H1 (cell line): ENCODE results near the gene IFT27. TPM values are rescaled to one million over a fixed set of nuclear protein-coding genes. Genes with fewer than 3 reads are reported as not detected.

Experiments
- CTCF ChIA-PET: fragments of 300-600 bp; sonication (Branson Sonifier 250); formaldehyde crosslinking; loops from one replicate; lab custom pipeline; 2021; ENCODE audit not compliant: partially characterized antibody; lab: Charles Lee
- POLR2A ChIA-PET: fragments of 300-600 bp; sonication (Branson Sonifier 250); formaldehyde crosslinking; loops from one replicate; lab custom pipeline; 2021; ENCODE audit warnings: inconsistent platforms; ENCODE audit not compliant: partially characterized antibody; lab: Charles Lee
- DNase-seq, 2 experiments: peaks; one replicate each; pipeline versions ENCODE4 v3.0.0 to v3.0.0-alpha.2; 2010 to 2022; ENCODE audit warnings: low spot score in 2 of 2, low read depth in 1 of 2, mixed read lengths in 1 of 2
- FAIRE-seq: peaks from 2 replicates; lab custom pipeline; 2011; peaks lifted over from hg19 to GRCh38; lab: Jason Lieb, UNC
- H2AFZ ChIP-seq: 2 replicates; pipeline ENCODE4 v1.8.1; 2012; ENCODE audit warnings: low read length, inconsistent platforms
- H2AK5ac ChIP-seq: 2 replicates; pipeline ENCODE4 v1.6.1; 2013; ENCODE audit warnings: low read depth, low read length
- H2BK120ac ChIP-seq: replicated peaks from 2 replicates; pipeline ENCODE3; 2013; ENCODE audit warnings: low read depth, low read length, inconsistent platforms
- H2BK12ac ChIP-seq: 2 replicates; pipeline ENCODE4 v1.6.1; 2013; ENCODE audit warnings: low read depth, low read length
- H2BK15ac ChIP-seq: 2 replicates; pipeline ENCODE4 v1.6.1; 2013; ENCODE audit warnings: low read length
- H2BK20ac ChIP-seq: 2 replicates; pipeline ENCODE4 v1.6.1; 2013; ENCODE audit warnings: low read length
- H2BK5ac ChIP-seq: 2 replicates; pipeline ENCODE4 v1.6.1; 2013; ENCODE audit warnings: low read depth, low read length
- H3K14ac ChIP-seq: 2 replicates; pipeline ENCODE4 v1.6.1; 2013; ENCODE audit warnings: inconsistent platforms; ENCODE audit not compliant: insufficient read length
- H3K18ac ChIP-seq: 2 replicates; pipeline ENCODE4 v1.6.1; 2013; ENCODE audit warnings: low read length; ENCODE audit errors: extremely low read depth
- H3K23ac ChIP-seq: 2 replicates; pipeline ENCODE4 v1.6.1; 2013; ENCODE audit warnings: inconsistent platforms; ENCODE audit not compliant: insufficient read length
- H3K23me2 ChIP-seq: 2 replicates; pipeline ENCODE4 v1.6.1; 2013; ENCODE audit warnings: low read depth, low read length
- H3K27ac ChIP-seq: 2 replicates; pipeline ENCODE4 v1.6.1; 2011; ENCODE audit warnings: low read depth, low read length, inconsistent platforms
- H3K27me3 ChIP-seq, 4 experiments: replicated peaks in 1 of 4; 1 replicate in 1 of 4; 2 replicates in 3 of 4; pipeline versions ENCODE4 v1.6.1 to v1.8.1; 2011 to 2013; ENCODE audit warnings: low read length in 3 of 4, mild to moderate bottlenecking in 3 of 4, inconsistent platforms in 2 of 4, mixed read lengths in 2 of 4, moderate library complexity in 1 of 4; ENCODE audit not compliant: control insufficient read depth in 3 of 4, insufficient read depth in 3 of 4; ENCODE audit errors: extremely low read depth in 1 of 4
- H3K36me3 ChIP-seq, 4 experiments: 2 replicates each; pipeline versions ENCODE4 v1.6.1 to v1.8.1; 2011 to 2013; ENCODE audit warnings: mild to moderate bottlenecking in 4 of 4, low read length in 3 of 4, moderate library complexity in 2 of 4, control low read depth in 1 of 4, inconsistent platforms in 1 of 4; ENCODE audit not compliant: insufficient read depth in 4 of 4, control insufficient read depth in 2 of 4
- H3K4ac ChIP-seq: replicated peaks from 2 replicates; pipeline ENCODE3; 2013; ENCODE audit warnings: low read length, low read depth, mixed read lengths, inconsistent platforms; ENCODE audit not compliant: insufficient read length
- H3K4me1 ChIP-seq, 4 experiments: replicated peaks in 1 of 4; 1 replicate in 1 of 4; 2 replicates in 3 of 4; pipeline versions ENCODE4 v1.6.1 to v1.8.1; 2011 to 2013; ENCODE audit warnings: low read length in 3 of 4, inconsistent platforms in 2 of 4, mixed read lengths in 1 of 4; ENCODE audit not compliant: insufficient read depth in 4 of 4, control insufficient read depth in 3 of 4
- H3K4me2 ChIP-seq, 2 experiments: 2 replicates each; pipeline versions ENCODE4 v1.6.1 to v1.8.1; 2011 to 2013; ENCODE audit warnings: low read depth in 2 of 2, low read length in 2 of 2, control low read depth in 1 of 2, inconsistent platforms in 1 of 2, mild to moderate bottlenecking in 1 of 2; ENCODE audit not compliant: insufficient read depth in 1 of 2
- H3K4me3 ChIP-seq, 4 experiments: fragments of 200-600, 300-600 bp in 1 of 4; sonication (generic), shearing (Covaris generic), sonication (Bioruptor Twin) in 1 of 4; 2 replicates each; pipeline versions ENCODE4 v1.5.1 to v1.8.1; 2011 to 2016; ENCODE audit warnings: low read length in 4 of 4, low read depth in 3 of 4, control low read depth in 2 of 4, inconsistent platforms in 2 of 4, mild to moderate bottlenecking in 2 of 4, mixed read lengths in 1 of 4, moderate library complexity in 1 of 4; ENCODE audit not compliant: insufficient read depth in 2 of 4; ENCODE audit errors: extremely low read depth in 1 of 4
- H3K56ac ChIP-seq: replicated peaks from 2 replicates; pipeline ENCODE3; 2013; ENCODE audit warnings: low read depth, mild to moderate bottlenecking, mixed read lengths, low read length, inconsistent platforms; ENCODE audit not compliant: insufficient read length
- H3K79me1 ChIP-seq: 2 replicates; pipeline ENCODE4 v1.6.1; 2013; ENCODE audit warnings: low read depth, low read length, control low read depth
- H3K79me2 ChIP-seq, 2 experiments: 2 replicates each; pipeline versions ENCODE4 v1.6.1 to v1.8.1; 2012 to 2013; ENCODE audit warnings: low read length in 2 of 2, mild to moderate bottlenecking in 2 of 2, inconsistent platforms in 1 of 2; ENCODE audit not compliant: insufficient read depth in 2 of 2, control insufficient read depth in 1 of 2
- H3K9ac ChIP-seq, 4 experiments: replicated peaks in 1 of 4; 1 replicate in 1 of 4; 2 replicates in 3 of 4; pipeline versions ENCODE4 v1.6.1 to v1.8.1; 2011 to 2013; ENCODE audit warnings: low read depth in 3 of 4, low read length in 3 of 4, control low read depth in 2 of 4, mild to moderate bottlenecking in 2 of 4, moderate library complexity in 2 of 4, inconsistent platforms in 1 of 4; ENCODE audit errors: extremely low read depth in 1 of 4
- H3K9me3 ChIP-seq, 2 experiments: 2 replicates each; pipeline versions ENCODE4 v1.6.1 to v1.8.1; 2012 to 2013; ENCODE audit warnings: mild to moderate bottlenecking in 2 of 2, moderate library complexity in 2 of 2, control low read depth in 1 of 2, inconsistent platforms in 1 of 2, low read depth in 1 of 2, low read length in 1 of 2, mixed read lengths in 1 of 2; ENCODE audit not compliant: insufficient read depth in 2 of 2
- H4K20me1 ChIP-seq, 2 experiments: replicated peaks in 1 of 2; 2 replicates each; pipeline versions ENCODE3 to v1.8.1; 2011 to 2013; ENCODE audit warnings: inconsistent platforms in 2 of 2, low read length in 2 of 2, mild to moderate bottlenecking in 1 of 2; ENCODE audit not compliant: insufficient read depth in 2 of 2, control insufficient read depth in 1 of 2
- H4K5ac ChIP-seq: 2 replicates; pipeline ENCODE4 v1.6.1; 2013; ENCODE audit warnings: low read length, low read depth, mixed read lengths, inconsistent platforms; ENCODE audit not compliant: insufficient read length
- H4K8ac ChIP-seq: 2 replicates; pipeline ENCODE4 v1.8.0; 2013; ENCODE audit warnings: mild to moderate bottlenecking, moderate library complexity, low read length, inconsistent platforms; ENCODE audit not compliant: insufficient read depth; ENCODE audit errors: extremely low read depth
- H4K91ac ChIP-seq: replicated peaks from 2 replicates; pipeline ENCODE3; 2013; ENCODE audit warnings: low read length, mixed read lengths, inconsistent platforms; ENCODE audit not compliant: insufficient read length
- BRCA1 ChIP-seq: IDR thresholded peaks from 2 replicates; pipeline ENCODE4 v1.6.1; 2012; ENCODE audit warnings: low read depth, low read length, improper control_type of control experiment
- CHD1 ChIP-seq: IDR thresholded peaks from 2 replicates; pipeline ENCODE4 v1.6.1; 2012; ENCODE audit warnings: low read depth, low read length, improper control_type of control experiment
- CTBP2 ChIP-seq: IDR thresholded peaks from 2 replicates; pipeline ENCODE4 v1.7.0; 2011; ENCODE audit warnings: borderline replicate concordance, mild to moderate bottlenecking, moderate library complexity, mixed read lengths, low read length; ENCODE audit not compliant: insufficient read depth, insufficient read length
- HDAC6 ChIP-seq: IDR thresholded peaks from one replicate; pipeline ENCODE4 v1.7.1; 2012; ENCODE audit warnings: low read depth, mild to moderate bottlenecking, inconsistent platforms, low read length, moderate library complexity
- KDM1A ChIP-seq: fragments of 200-600, 300-600 bp; sonication (generic); IDR thresholded peaks from 2 replicates; pipeline ENCODE4 v1.7.1; 2016; ENCODE audit warnings: mild to moderate bottlenecking, low read length, borderline replicate concordance
- SP1 ChIP-seq: IDR thresholded peaks from 2 replicates; pipeline ENCODE4 v1.6.1; 2011; ENCODE audit warnings: low read depth, low read length
- WGBS, 2 experiments: shearing (Covaris generic) in 1 of 2; methylation state at CpG; one replicate each; pipeline versions ENCODE4 v1.1.6 to v1.1.7; 2013 to 2015; ENCODE audit warnings: low lambda C conversion rate in 2 of 2, mixed read lengths in 2 of 2, inconsistent platforms in 1 of 2, low coverage in 1 of 2, missing lambda C conversion rate in 1 of 2; ENCODE audit not compliant: insufficient replicate concordance in 2 of 2, insufficient coverage in 1 of 2, insufficient read length in 1 of 2; ENCODE audit errors: extremely low coverage in 1 of 2, missing lambda C conversion rate in 1 of 2; 5-methylcytosine and 5-hydroxymethylcytosine counted together
- polyA plus RNA-seq, 7 experiments: library from polyadenylated mRNA; depleted of rRNA in 3 of 7; stranded (reverse) in 5 of 7; unstranded in 2 of 7; fragments of >200 nt in 5 of 7; fragments of 200-250 nt in 2 of 7; gene quantifications; 1 replicate in 5 of 7; 2 replicates in 1 of 7; 4 replicates in 1 of 7; pipeline versions ENCODE4 v1.2.1 to v1.2.3, GENCODE V29; 2011 to 2013; ENCODE audit warnings: missing spikeins in 2 of 7, mixed read lengths in 2 of 7
- total RNA-seq: library from RNA; stranded (reverse); fragmentation: NEBNext Ultra II Directional; extraction: Animal tissue kit (Norgen Biotek cat#: 25700); gene quantifications from 2 replicates; pipeline ENCODE4 v1.2.1, GENCODE V29; 2021
- TF ChIP-seq, protein P1 (sequence below), 3 experiments: IDR thresholded peaks; 1 replicate in 2 of 3; 2 replicates in 1 of 3; pipeline versions ENCODE4 v1.5.1 to v1.6.1; 2011; ENCODE audit warnings: low read length in 3 of 3, mild to moderate bottlenecking in 3 of 3, inconsistent platforms in 2 of 3, low read depth in 1 of 3, moderate library complexity in 1 of 3; ENCODE audit not compliant: insufficient read depth in 1 of 3; ENCODE audit errors: control extremely low read depth in 1 of 3

IFT27 gene
- total and polyA plus RNA-seq, 2 of the 8 experiments (the other 6 are each of a cell fraction or from before 2014, with no cell fraction given), result 36.4 to 46.2 TPM

- H3K79me1 ChIP-seq, result no peaks in the 10 kb centered on the region
- H3K9me3 ChIP-seq, result no peaks in the 10 kb centered on the region
- no peaks in the 10 kb centered on the region for H3K79me2 ChIP-seq
- H3K36me3 ChIP-seq, result no peaks in the 10 kb centered on the region
- TF ChIP-seq CTBP2 (no peak), BRCA1 (no peak), HDAC6 (no peak), CHD1 (no peak), KDM1A (no peak), SP1 (no peak)
- TF ChIP-seq, protein P1, sequence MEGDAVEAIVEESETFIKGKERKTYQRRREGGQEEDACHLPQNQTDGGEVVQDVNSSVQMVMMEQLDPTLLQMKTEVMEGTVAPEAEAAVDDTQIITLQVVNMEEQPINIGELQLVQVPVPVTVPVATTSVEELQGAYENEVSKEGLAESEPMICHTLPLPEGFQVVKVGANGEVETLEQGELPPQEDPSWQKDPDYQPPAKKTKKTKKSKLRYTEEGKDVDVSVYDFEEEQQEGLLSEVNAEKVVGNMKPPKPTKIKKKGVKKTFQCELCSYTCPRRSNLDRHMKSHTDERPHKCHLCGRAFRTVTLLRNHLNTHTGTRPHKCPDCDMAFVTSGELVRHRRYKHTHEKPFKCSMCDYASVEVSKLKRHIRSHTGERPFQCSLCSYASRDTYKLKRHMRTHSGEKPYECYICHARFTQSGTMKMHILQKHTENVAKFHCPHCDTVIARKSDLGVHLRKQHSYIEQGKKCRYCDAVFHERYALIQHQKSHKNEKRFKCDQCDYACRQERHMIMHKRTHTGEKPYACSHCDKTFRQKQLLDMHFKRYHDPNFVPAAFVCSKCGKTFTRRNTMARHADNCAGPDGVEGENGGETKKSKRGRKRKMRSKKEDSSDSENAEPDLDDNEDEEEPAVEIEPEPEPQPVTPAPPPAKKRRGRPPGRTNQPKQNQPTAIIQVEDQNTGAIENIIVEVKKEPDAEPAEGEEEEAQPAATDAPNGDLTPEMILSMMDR (IDR thresholded peaks at IDR 0.05; ENCODE audit: control extremely low read depth in 1 of 3, insufficient read depth in 1 of 3, low read depth in 1 of 3, low read length in 3 of 3), result no peak
- H3K23ac ChIP-seq, result no peak overlapping the region
- H3K4me2 ChIP-seq, result no peak overlapping the region
- no peak for DNase-seq
- no peak overlapping the region for H3K14ac ChIP-seq
- H4K91ac ChIP-seq, result no peak overlapping the region
- H2BK5ac ChIP-seq, result no peak overlapping the region
- no peak overlapping the region for H3K27ac ChIP-seq
- no peak overlapping the region for H3K9ac ChIP-seq
- no peak overlapping the region for H2BK15ac ChIP-seq
- no peak overlapping the region for H3K4me3 ChIP-seq
- no peak overlapping the region for H2AK5ac ChIP-seq
- H2BK12ac ChIP-seq, result no peak overlapping the region
- H3K27me3 ChIP-seq, result no peaks in the 10 kb centered on the region
- no peak overlapping the region for H2AFZ ChIP-seq
- no peak overlapping the region for H2BK120ac ChIP-seq
- no peak overlapping the region for H4K8ac ChIP-seq
- no peaks in the 10 kb centered on the region for H4K20me1 ChIP-seq
- peaks cover 0 to 5% (median 2%) of the 10 kb centered on the region in 4 experiments; a peak in 4 of 7 replicates for H3K4me1 ChIP-seq
- no CpG with 5 or more reads among the region's 1 CpG for WGBS, 2 experiments
- H3K56ac ChIP-seq, result no peak overlapping the region
- ChIA-PET POLR2A (no interaction called here), CTCF (interaction anchor here (0.7 to 2.0 kb wide), 8 partner anchors 10 to 247 kb away, joined by 3 to 7 read pairs (median 3); no protein-coding TSS in a partner anchor)
- H4K5ac ChIP-seq, result no peak overlapping the region
- no peak overlapping the region for H3K4ac ChIP-seq
- FAIRE-seq, result no peak
- no peak overlapping the region for H2BK20ac ChIP-seq
- no peak overlapping the region for H3K18ac ChIP-seq
- peaks cover 6% of the 10 kb centered on the region; the same call in 1 of the 2 replicates for H3K23me2 ChIP-seq
Measured at GRCh38 chr22:36803358-36803757, 27.4 kb upstream of the IFT27 start.
